Fibroblast of lung (primary cell): ENCODE measurements around the gene DDR2. TPM values are rescaled to one million over a fixed set of nuclear protein-coding genes. Genes with fewer than 3 reads are reported as not detected.

ENCODE experiments used
- DNase-seq, 2 donors: peaks; one replicate each; pipeline versions ENCODE4 v3.0.0 to v3.0.0-alpha.2; 2010; ENCODE audit warnings: low read depth in 2 of 2
- H2AFZ ChIP-seq: 2 replicates; pipeline ENCODE4 v1.5.1; 2012; ENCODE audit warnings: low read length, control low read depth, inconsistent platforms
- H3K27ac ChIP-seq: 2 replicates; pipeline ENCODE4 v1.5.1; 2011; ENCODE audit warnings: low read length, control low read depth; ENCODE audit not compliant: insufficient read depth
- H3K27me3 ChIP-seq: 2 replicates; pipeline ENCODE4 v1.5.1; 2011; ENCODE audit warnings: mild to moderate bottlenecking, low read length; ENCODE audit not compliant: control insufficient read depth, insufficient read depth
- H3K36me3 ChIP-seq: 2 replicates; pipeline ENCODE4 v1.5.1; 2011; ENCODE audit warnings: low read length; ENCODE audit not compliant: control insufficient read depth, insufficient read depth
- H3K4me1 ChIP-seq: 2 replicates; pipeline ENCODE4 v1.5.1; 2011; ENCODE audit warnings: low read length; ENCODE audit not compliant: control insufficient read depth, insufficient read depth; ENCODE audit errors: extremely low read depth
- H3K4me2 ChIP-seq: 2 replicates; pipeline ENCODE4 v1.5.1; 2011; ENCODE audit warnings: low read length, control low read depth; ENCODE audit not compliant: insufficient read depth; ENCODE audit errors: extremely low read depth
- H3K4me3 ChIP-seq, 4 experiments: fragments of 200-600 bp in 1 of 4; sonication (generic) in 1 of 4; replicated peaks in 1 of 4; 2 replicates each; pipeline ENCODE4 v1.5.1; 2011 to 2016; ENCODE audit warnings: low read length in 4 of 4, low read depth in 3 of 4, mild to moderate bottlenecking in 3 of 4, control low read depth in 2 of 4, inconsistent platforms in 1 of 4, mixed read lengths in 1 of 4; ENCODE audit not compliant: insufficient read depth in 1 of 4; ENCODE audit errors: control extremely low read depth in 1 of 4
- H3K79me2 ChIP-seq: 2 replicates; pipeline ENCODE4 v1.5.1; 2012; ENCODE audit warnings: mild to moderate bottlenecking, low read length, inconsistent platforms; ENCODE audit not compliant: control insufficient read depth, insufficient read depth
- H3K9ac ChIP-seq: 2 replicates; pipeline ENCODE4 v1.5.1; 2011; ENCODE audit warnings: mild to moderate bottlenecking, low read length, control low read depth; ENCODE audit not compliant: insufficient read depth
- H3K9me3 ChIP-seq: 2 replicates; pipeline ENCODE4 v1.5.1; 2012; ENCODE audit warnings: low read depth, low read length; ENCODE audit not compliant: control insufficient read depth, insufficient read depth
- H4K20me1 ChIP-seq: 2 replicates; pipeline ENCODE4 v1.5.1; 2011; ENCODE audit warnings: low read length; ENCODE audit not compliant: control insufficient read depth, insufficient read depth; ENCODE audit errors: extremely low read depth
- CTCF ChIP-seq, 2 donors: IDR thresholded peaks in 1 of 2; conservative IDR thresholded peaks in 1 of 2; 1 replicate in 1 of 2; 2 replicates in 1 of 2; pipeline ENCODE4 v1.5.1; 2011 to 2012; ENCODE audit warnings: low read length in 2 of 2, control low read depth in 1 of 2, inconsistent platforms in 1 of 2, low read depth in 1 of 2, mild to moderate bottlenecking in 1 of 2
- EZH2 ChIP-seq: IDR thresholded peaks from 2 replicates; pipeline ENCODE4 v1.5.1; 2012; ENCODE audit warnings: low read length, control low read depth, mild to moderate bottlenecking; ENCODE audit errors: missing control alignments
- polyA plus RNA-seq, 2 donors: library from polyadenylated mRNA; depleted of rRNA in 1 of 2; stranded (reverse) in 1 of 2; unstranded in 1 of 2; fragments of >200 nt; gene quantifications; 2 replicates each; pipeline ENCODE4 v1.2.1, GENCODE V29; 2011 to 2012; ENCODE audit warnings: missing spikeins in 1 of 2
- total RNA-seq: library from RNA; depleted of rRNA; stranded (reverse); fragments of >200 nt; gene quantifications from 2 replicates; pipeline ENCODE4 v1.2.1, GENCODE V29; 2014

The DDR2 gene
- total and polyA plus RNA-seq, 2 donors (not counting 1 experiment from before 2014, with no cell fraction given): 192 to 303 TPM

GRCh38 chr1:162629651-162630050, 2.6 kb upstream of the DDR2 start:
- Histone ChIP-seq H3K79me2 (peaks cover 21% of the 10 kb centered on the region), H3K9ac (no peak overlapping the region), H3K27me3 (no peaks in the 10 kb centered on the region), H4K20me1 (no peaks in the 10 kb centered on the region), H3K4me3 (no peak overlapping the region), H3K27ac (peak overlapping the region; percentile 89), H3K9me3 (no peaks in the 10 kb centered on the region), H2AFZ (no peak overlapping the region), H3K4me2 (no peak overlapping the region), H3K36me3 (no peaks in the 10 kb centered on the region), H3K4me1 (peaks cover 26% of the 10 kb centered on the region)
- DNase-seq: peak; percentile 60 to 75
- TF ChIP-seq EZH2: no peak
- TF ChIP-seq CTCF (conservative IDR thresholded peaks at IDR 0.05 in 1 of 2, IDR thresholded peaks at IDR 0.05 in 1 of 2; ENCODE audit: low read depth in 1 of 2, low read length in 2 of 2): no peak

DNA sequence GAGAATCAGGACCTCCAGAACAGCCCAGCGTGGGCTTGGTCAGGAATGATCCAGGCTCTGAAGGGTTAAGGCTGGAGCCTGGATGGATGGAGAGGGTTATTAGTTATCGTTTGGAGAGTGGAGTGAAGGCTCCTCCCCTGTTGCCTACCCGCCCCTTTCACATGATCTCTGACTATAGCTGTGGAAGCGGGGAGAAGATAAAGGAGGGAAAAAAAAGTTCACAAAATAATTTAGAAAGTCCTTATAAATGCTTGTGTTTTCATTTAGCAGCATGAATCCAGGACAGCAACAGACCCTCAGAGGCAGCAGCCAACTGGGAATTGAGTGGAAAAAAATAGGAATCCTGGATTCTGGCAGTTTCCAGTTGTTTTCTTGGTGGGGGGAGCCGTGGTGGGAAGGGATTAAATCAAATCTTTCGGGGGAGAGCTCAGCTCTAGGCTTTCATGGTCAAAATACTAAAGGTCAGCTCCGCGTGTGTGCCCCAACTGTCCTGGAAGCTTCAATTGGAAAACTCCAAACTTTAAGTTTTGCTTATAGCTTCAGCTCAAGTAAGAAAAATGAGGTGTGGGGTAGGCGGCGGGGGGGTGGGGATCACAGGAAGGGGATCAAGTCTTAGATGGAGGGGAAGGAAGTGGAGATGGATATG, 595 bp upstream of the DDR2 start:
- peaks cover 41% of the 10 kb centered on the region for H3K79me2 ChIP-seq
- DNase-seq: peak; percentile 56 to 84
- H3K9me3 ChIP-seq: no peaks in the 10 kb centered on the region
- H3K27me3 ChIP-seq: no peaks in the 10 kb centered on the region
- H3K4me3 ChIP-seq: peak overlapping the region; percentile 52 to 98 (median 90)
- peaks cover 26% of the 10 kb centered on the region for H3K4me1 ChIP-seq
- H3K27ac ChIP-seq: peak overlapping the region; percentile 89
- peak overlapping the region; percentile 63 for H3K9ac ChIP-seq
- no peak for TF ChIP-seq EZH2
- no peak for TF ChIP-seq CTCF (conservative IDR thresholded peaks at IDR 0.05 in 1 of 2, IDR thresholded peaks at IDR 0.05 in 1 of 2; ENCODE audit: low read depth in 1 of 2, low read length in 2 of 2)
- peak overlapping the region; percentile 94 for H3K4me2 ChIP-seq
- H3K36me3 ChIP-seq: no peaks in the 10 kb centered on the region
- H2AFZ ChIP-seq: no peak overlapping the region
- no peaks in the 10 kb centered on the region for H4K20me1 ChIP-seq

- H3K36me3 ChIP-seq: no peaks in the 10 kb centered on the region
- H4K20me1 ChIP-seq: no peaks in the 10 kb centered on the region
- H3K27ac ChIP-seq: peak overlapping the region; percentile 89
- peaks cover 52% of the 10 kb centered on the region for H3K79me2 ChIP-seq
- H3K4me2 ChIP-seq: peak overlapping the region; percentile 96
- no peaks in the 10 kb centered on the region for H3K9me3 ChIP-seq
- peaks cover 23% of the 10 kb centered on the region for H3K4me1 ChIP-seq
- H3K4me3 ChIP-seq: peak overlapping the region; percentile 52 to 98 (median 90)
- peak overlapping the region; percentile 79 for H3K9ac ChIP-seq
- no peak overlapping the region for H2AFZ ChIP-seq
- peak; percentile 46 to 63 for DNase-seq
- H3K27me3 ChIP-seq: no peaks in the 10 kb centered on the region
- TF ChIP-seq CTCF (conservative IDR thresholded peaks at IDR 0.05 in 1 of 2, IDR thresholded peaks at IDR 0.05 in 1 of 2; ENCODE audit: low read depth in 1 of 2, low read length in 2 of 2): no peak
- no peak for TF ChIP-seq EZH2
Observed at GRCh38 chr1:162632698-162633080, 425 bp downstream of the DDR2 start.
